DMS79 treated with DMSO at 0.1 percent for 48 hours (cell line): ENCODE results near the gene DYTN.

Source experiments
- DNase-seq: peaks from one replicate; lab custom pipeline; 2025; lab: John Stamatoyannopoulos, UW

DYTN gene

DNA sequence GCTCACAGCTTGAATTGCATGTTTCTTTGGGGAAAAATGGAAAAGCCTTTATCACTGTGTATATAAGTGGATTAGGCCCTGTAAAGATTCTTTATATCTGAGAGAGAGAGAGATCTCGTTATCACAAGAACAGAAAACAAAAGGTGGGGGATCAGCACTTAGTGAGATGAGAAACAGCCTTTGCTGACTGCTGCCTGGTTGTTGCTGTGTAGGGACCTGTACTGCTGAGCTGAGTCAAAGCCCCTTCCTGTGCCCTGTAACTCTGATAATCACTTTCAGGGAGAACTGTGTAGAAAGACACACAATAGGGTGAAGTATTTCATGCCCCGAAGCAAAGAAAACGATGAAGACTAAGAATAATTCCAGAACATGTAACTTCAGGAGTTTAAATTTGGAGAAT lies 106.5 kb downstream of the DYTN start:
- no peak for DNase-seq

DNA sequence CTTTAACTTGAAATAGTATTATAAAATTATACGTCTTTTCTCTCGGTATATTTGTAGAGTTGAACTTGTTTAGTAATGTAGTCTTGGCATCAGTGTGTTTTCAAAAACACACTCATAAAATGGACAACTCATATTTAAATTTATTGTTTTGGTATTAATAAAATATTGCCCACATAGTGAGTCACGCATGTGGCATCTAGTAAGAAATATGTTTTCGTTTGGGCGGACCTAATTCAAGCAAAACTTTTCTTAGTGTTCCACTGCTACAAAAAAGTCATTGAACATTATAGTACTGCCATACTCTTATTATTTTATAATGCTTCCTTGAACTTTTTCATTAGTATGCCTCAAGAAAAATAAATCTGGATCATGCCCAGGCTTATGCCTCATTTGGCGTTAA lies 107.0 kb downstream of the DYTN start:
- DNase-seq = no peak

DNA sequence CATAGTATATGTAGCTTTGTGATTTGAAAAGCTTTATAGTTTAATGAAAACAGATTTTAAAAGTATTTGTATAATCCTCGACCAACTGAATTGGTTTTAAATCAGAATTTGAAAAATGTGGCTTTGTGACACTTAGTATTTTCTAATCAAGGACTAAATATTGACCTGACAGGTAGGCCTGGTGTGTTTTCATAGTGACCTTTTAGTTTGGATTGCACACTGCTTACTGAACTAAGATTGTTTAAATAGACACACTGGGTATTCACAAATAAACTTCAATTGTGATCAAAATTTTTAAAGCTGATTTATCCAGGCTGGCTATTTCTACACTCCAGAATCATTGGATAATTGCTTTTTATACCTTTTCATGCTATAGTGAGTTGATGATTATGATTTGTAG lies 107.7 kb downstream of the DYTN start:
- no peak for DNase-seq

DNA sequence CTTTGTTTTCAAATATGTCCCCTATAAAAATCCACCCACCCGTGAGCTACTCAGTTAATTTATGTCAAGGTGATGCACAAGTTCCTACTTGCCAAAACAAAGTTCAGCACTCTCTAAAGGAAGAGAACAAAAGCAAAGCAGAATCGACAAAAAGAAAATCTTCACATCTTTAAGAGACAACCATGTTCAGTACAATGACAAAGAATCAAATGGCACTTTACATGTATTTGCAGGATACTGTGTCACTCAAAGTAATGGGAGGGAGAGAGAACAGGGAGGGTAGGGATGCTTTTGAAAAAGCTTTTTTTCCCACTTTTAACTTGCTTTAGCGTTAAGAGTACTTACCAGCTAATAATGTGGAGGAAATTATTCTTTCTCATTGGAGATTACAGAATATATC lies 115.0 kb downstream of the DYTN start:
- no peak for DNase-seq
